Stimulated activated CD4-positive, alpha-beta T cell treated with anti-CD3 and anti-CD28 coated beads, Interleukin-4, amount 100 ng/mL, for 1 hour (primary cell): Measurements from ENCODE around the gene MRPS5.
"Not testable (repeated sequence)": the region's sequence is repeated elsewhere in the genome, so short reads cannot be mapped to it uniquely, and the experiment has no call there.

ENCODE experiments used
- DNase-seq: peaks from one replicate; pipeline ENCODE4 v3.0.0-alpha.2; 2020

Gene MRPS5

DNA sequence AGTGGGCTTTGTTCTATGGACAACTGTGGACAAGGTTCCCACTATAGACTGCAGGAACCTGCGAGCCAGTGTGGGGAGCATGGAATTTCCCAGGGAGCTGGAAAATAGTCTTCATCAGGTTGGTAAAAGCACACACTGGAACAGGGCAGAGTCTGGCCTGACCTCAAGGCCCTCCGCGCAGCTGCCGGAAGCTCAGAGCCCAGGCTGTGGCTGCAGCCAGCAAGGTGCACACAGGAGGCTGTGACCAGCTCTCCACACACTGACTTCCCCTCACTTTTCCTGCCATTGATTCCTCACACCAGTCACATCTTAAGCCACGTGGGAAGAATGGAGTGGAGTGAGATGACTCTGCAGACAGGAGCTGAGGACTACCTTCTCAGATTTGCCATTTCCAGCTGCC is 77.0 kb downstream of the MRPS5 start:
- DNase-seq = no peak

GRCh38 chr2:95043300-95044093 is 78.1 kb downstream of the MRPS5 start:
- DNase-seq = no peak

DNA sequence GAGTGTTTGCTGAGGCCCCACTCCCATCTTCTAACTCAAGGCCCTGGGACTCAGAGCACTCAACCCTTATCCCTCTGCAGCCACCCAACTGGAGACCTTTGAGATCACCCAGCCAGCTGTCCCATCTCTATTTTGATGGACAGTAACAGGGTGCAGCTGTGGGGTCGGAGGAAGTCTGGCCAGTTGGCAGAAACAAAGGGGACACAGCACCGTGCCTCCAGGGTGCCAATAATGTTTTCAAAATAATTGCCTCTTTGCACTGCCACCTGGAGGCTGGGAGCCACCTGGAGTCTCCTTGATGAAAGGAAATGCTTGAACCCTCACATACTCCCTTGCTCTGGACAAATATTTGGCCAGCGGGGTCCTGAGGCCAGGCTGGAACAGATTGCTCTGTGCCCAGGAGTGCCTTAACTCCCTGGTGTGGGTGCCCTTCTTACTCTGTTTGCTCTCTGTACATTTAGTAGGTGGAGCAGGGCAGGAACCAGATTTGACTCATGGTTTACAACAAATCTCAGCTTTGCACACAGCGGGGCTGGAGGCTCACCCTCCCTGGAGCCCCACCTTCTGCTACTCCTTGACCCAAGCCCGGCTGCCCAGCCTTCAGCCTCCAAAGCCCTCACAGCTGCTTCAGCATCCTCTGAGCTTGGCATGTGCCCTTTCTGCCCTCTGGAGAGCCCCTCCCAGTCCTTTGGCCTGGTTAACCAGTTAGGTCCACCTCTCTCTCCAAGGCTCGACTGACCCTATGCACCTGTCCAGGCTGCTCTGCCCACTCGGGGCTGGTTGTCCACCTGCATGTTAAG is 78.9 kb downstream of the MRPS5 start:
- DNase-seq = no peak

DNA sequence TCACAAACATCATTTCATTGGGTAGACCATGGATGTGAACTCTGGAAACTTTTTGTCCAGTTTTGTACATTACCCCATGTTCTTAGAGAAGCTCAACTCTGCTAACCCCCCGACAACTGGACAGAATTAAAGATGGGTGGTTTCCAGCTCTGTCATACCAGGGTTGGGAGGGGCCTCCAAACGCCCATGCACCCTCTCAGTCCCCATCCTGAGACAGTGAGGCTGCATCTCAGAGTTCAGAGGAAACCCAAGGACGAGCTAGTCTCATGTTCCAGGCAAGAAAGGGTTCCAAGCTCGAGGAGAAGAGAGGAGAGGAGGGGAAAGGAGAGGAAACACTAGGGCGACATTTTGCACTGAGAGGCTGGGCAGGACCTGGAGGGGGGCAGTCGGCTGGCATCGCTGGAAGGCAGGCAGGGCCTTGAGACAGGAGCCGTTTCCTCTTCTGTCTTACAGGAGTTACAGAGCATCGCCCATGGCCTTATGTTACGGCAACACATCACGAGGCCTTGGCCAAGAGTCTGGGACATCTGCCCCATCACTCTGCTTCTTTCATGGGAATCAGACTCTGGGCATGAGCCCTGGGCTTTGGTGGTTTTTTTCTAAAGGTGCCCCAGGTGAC is 79.7 kb downstream of the MRPS5 start:
- no peak for DNase-seq

- DNase-seq = no peak
These were observed 80.4 kb downstream of the MRPS5 start for GRCh38 chr2:95041060-95041823.

GRCh38 chr2:95040426-95040825 is 81.2 kb downstream of the MRPS5 start:
- no peak for DNase-seq

- no peak for DNase-seq
These were observed 81.6 kb downstream of the MRPS5 start for GRCh38 chr2:95039978-95040377.

GRCh38 chr2:95039363-95039762 is 82.2 kb downstream of the MRPS5 start:
- no peak for DNase-seq

GRCh38 chr2:95038635-95039298 is 82.8 kb downstream of the MRPS5 start:
- DNase-seq = no peak

DNA sequence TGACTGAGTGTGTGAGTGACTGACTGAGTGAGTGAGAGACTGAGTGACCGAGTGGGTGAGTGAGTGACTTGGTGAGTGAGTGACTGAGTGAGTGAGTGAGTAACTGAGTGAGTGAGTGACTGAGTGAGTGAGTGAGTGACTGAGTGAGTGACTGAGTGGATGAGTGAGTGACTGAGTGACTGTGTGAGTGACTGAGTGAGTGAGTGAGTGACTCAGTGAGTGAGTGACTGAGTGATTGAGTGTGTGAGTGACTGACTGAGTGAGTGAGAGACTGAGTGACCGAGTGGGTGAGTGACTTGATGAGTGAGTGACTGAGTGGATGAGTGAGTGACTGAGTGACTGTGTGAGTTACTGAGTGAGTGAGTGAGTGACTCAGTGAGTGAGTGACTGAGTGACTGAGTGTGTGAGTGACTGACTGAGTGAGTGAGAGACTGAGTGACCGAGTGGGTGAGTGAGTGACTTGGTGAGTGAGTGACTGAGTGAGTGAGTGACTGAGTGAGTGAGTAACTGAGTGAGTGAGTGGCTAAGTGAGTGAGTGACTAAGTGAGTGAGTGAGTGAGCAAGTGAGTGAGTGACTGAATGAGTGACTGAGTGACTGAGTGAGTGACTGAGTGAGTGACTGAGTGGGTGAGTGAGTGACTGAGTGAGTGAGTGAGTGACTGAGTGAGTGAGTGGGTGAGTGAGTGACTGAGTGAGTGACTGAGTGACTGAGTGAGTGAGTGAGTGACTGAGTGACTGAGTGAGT is 83.6 kb downstream of the MRPS5 start:
- not testable (repeated sequence) for DNase-seq

DNA sequence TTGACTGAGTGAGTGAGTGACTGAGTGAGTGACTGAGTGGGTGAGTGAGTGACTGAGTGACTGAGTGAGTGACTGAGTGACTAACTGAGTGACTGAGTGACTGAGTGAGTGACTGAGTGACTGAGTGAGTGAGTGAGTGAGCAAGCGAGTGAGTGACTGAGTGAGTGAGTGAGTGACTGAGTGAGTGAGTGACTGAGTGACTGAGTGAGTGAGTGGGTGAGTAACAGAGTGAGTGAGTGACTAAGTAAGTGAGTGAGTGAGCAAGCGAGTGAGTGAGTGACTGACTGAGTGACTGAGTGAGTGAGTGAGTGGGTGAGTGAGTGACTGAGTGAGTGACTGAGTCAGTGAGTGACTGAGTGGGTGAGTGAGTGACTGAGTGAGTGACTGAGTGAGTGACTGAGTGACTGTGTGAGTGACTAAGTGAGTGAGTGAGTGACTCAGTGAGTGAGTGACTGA is 84.2 kb downstream of the MRPS5 start:
- DNase-seq = no peak

GRCh38 chr2:95036596-95037383 is 84.8 kb downstream of the MRPS5 start:
- DNase-seq = no peak
